DND-41 (cell line): ENCODE results near the gene SPARCL1.

Experiments
- EZH2 ChIP-seq: IDR thresholded peaks from 3 replicates; pipeline ENCODE4 v1.6.1; 2012; ENCODE audit warnings: borderline replicate concordance, low read depth, mild to moderate bottlenecking, moderate library complexity, low read length, inconsistent platforms; ENCODE audit not compliant: severe bottlenecking
- TF ChIP-seq, protein P1 (sequence below): IDR thresholded peaks from 2 replicates; pipeline ENCODE4 v1.5.1; 2012; ENCODE audit warnings: borderline replicate concordance, low read length, moderate library complexity, mild to moderate bottlenecking; ENCODE audit not compliant: poor library complexity, severe bottlenecking; ENCODE audit errors: extremely low read depth

DNA sequence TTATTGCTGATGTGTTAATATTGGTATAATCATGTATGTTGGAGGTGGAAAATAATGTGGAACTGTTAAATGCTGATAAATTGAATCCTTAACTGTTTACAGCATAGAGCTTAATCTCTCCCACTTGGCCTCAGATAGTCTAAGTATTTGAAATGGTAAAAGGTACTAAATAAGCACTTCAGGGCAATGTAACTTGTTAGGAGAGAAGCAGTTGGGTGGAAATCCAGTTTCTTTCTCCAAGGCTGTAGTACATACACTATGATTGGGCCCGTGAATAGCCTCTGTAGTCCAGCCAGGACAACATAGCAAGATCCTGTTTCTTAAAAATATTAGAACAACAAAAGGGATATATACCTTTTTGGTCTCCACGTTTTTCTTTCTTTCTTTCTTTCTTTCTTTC lies 67.1 kb downstream of the SPARCL1 start:
- no peak for TF ChIP-seq EZH2
- TF ChIP-seq, protein P1, sequence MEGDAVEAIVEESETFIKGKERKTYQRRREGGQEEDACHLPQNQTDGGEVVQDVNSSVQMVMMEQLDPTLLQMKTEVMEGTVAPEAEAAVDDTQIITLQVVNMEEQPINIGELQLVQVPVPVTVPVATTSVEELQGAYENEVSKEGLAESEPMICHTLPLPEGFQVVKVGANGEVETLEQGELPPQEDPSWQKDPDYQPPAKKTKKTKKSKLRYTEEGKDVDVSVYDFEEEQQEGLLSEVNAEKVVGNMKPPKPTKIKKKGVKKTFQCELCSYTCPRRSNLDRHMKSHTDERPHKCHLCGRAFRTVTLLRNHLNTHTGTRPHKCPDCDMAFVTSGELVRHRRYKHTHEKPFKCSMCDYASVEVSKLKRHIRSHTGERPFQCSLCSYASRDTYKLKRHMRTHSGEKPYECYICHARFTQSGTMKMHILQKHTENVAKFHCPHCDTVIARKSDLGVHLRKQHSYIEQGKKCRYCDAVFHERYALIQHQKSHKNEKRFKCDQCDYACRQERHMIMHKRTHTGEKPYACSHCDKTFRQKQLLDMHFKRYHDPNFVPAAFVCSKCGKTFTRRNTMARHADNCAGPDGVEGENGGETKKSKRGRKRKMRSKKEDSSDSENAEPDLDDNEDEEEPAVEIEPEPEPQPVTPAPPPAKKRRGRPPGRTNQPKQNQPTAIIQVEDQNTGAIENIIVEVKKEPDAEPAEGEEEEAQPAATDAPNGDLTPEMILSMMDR, result no peak
